ENCODE measurements around the gene BCL2L2. TPM values are rescaled to one million over a fixed set of nuclear protein-coding genes. Genes with fewer than 3 reads are reported as not detected.

BCL2L2 gene
- total RNA-seq, 2 donors from 2014 or later: 34.7 to 40.2 TPM

Other genes starting within 250 kb of the BCL2L2 start
- 1 to 10 TPM; 3.7 to 5.1 TPM for gene CDH24, start 249.3 kb upstream of the BCL2L2 start, total RNA-seq
- gene ACIN1, start 211.7 kb upstream of the BCL2L2 start, total RNA-seq: 100 to 1,000 TPM; 110 to 119 TPM
- 10 to 100 TPM; 47.0 to 53.8 TPM for gene C14orf119, start 211.3 kb upstream of the BCL2L2 start, total RNA-seq
- gene CIROP, start 201.8 kb upstream of the BCL2L2 start, total RNA-seq: not detected
- gene CEBPE, start 187.6 kb upstream of the BCL2L2 start, total RNA-seq: not detected
- 10 to 100 TPM; 18.2 to 33.6 TPM for gene SLC7A8, start 123.2 kb upstream of the BCL2L2 start, total RNA-seq
- not detected for gene RNF212B, start 68.9 kb upstream of the BCL2L2 start, total RNA-seq
- 10 to 100 TPM; 15.3 to 17.6 TPM for gene HOMEZ, start 20.7 kb upstream of the BCL2L2 start, total RNA-seq
- 10 to 100 TPM; 10.8 to 11.2 TPM for gene PPP1R3E, start 4.0 kb upstream of the BCL2L2 start, total RNA-seq
- gene PABPN1, start 14.6 kb downstream of the BCL2L2 start, total RNA-seq: 100 to 1,000 TPM; 131 to 158 TPM
- 1 to 10 TPM; 2.7 to 8.0 TPM for gene SLC22A17, start 46.1 kb downstream of the BCL2L2 start, total RNA-seq
- 1 to 10 TPM; 1.1 to 3.1 TPM for gene EFS, start 58.3 kb downstream of the BCL2L2 start, total RNA-seq
- not detected for gene IL25, start 66.0 kb downstream of the BCL2L2 start, total RNA-seq
- 1 to 10 TPM in 1 of 2 donors, not detected in 1; 1.6 TPM for gene CMTM5, start 70.2 kb downstream of the BCL2L2 start, total RNA-seq
- not detected for gene MYH6, start 101.4 kb downstream of the BCL2L2 start, total RNA-seq
- gene MYH7, start 128.8 kb downstream of the BCL2L2 start, total RNA-seq: not detected
- gene NGDN, start 162.9 kb downstream of the BCL2L2 start, total RNA-seq: 10 to 100 TPM; 22.2 to 24.1 TPM
- gene ZFHX2, start 244.9 kb downstream of the BCL2L2 start, total RNA-seq: 1 to 10 TPM in 1 of 2 donors, under 1 TPM in 1; 0.49 to 1.9 TPM
- 10 to 100 TPM; 15.7 to 16.6 TPM for gene THTPA, start 249.4 kb downstream of the BCL2L2 start, total RNA-seq